ENCODE measurements around the gene KCNH2. TPM values are rescaled to one million over a fixed set of nuclear protein-coding genes. Genes with fewer than 3 reads are reported as not detected.
A peak's percentile ranks its signal among the peaks of the same experiment; 100 is the strongest.

Gene KCNH2
- total and polyA plus RNA-seq, 11 donors: 58.1 to 185 (median 104) TPM

- TF ChIP-seq POLR2A (IDR thresholded peaks at IDR 0.05) (no peak), CTCF (IDR thresholded peaks at IDR 0.05) (peak in 2 of 12 donors; percentile 6 to 12)
- DNase-seq (peak; percentile 61 to 85 (median 67)), ATAC-seq (peak in 3 of 4 donors; percentile 2 to 6 (median 5))
- H3K27me3 ChIP-seq: peaks cover 1 to 26% (median 10%) of the 10 kb centered on the region in 9 donors
- H3K4me3 ChIP-seq: peak overlapping the region in 10 of 12 donors; percentile 12 to 57 (median 38)
- intact Hi-C loops (cut with DNase I): loop anchor here in 1 of 10 donors (2.0 kb wide), 1 partner anchor 97 kb away; no protein-coding TSS in a partner anchor
- peaks cover 0 to 68% (median 27%) of the 10 kb centered on the region in 12 donors for H3K4me1 ChIP-seq
- WGBS, 4 donors: 37 to 54% (median 43%) methylated on average over 24 to 55 of the region's 55 CpGs
- peaks cover 0 to 6% (median 0%) of the 10 kb centered on the region in 9 donors for H3K36me3 ChIP-seq
- H3K9me3 ChIP-seq: no peaks in the 10 kb centered on the region
- H3K27ac ChIP-seq: peak overlapping the region in 1 of 12 donors; percentile 67
These were observed 35.8 kb upstream of the KCNH2 start for GRCh38 chr7:151013733-151014497.

GRCh38 chr7:151013356-151013732 is 35.2 kb upstream of the KCNH2 start:
- ATAC-seq: peak in 2 of 4 donors; percentile 7 to 12
- intact Hi-C loops (cut with DNase I): loop anchor here in 1 of 10 donors (2.0 kb wide), 1 partner anchor 97 kb away; no protein-coding TSS in a partner anchor
- TF ChIP-seq CTCF (IDR thresholded peaks at IDR 0.05): no peak
- no peak for TF ChIP-seq POLR2A (IDR thresholded peaks at IDR 0.05)
- Histone ChIP-seq H3K27ac (no peak overlapping the region), H3K4me1 (peaks cover 0 to 68% (median 27%) of the 10 kb centered on the region in 12 donors), H3K4me3 (peak overlapping the region in 10 of 12 donors; percentile 12 to 57 (median 38)), H3K9me3 (no peaks in the 10 kb centered on the region), H3K27me3 (peaks cover 0 to 22% (median 6%) of the 10 kb centered on the region in 9 donors), H3K36me3 (peaks cover 0 to 6% (median 0%) of the 10 kb centered on the region in 9 donors)
- 28 to 48% (median 32%) methylated on average over 21 to 26 of the region's 26 CpGs for WGBS, 4 donors
- no peak for DNase-seq

- intact Hi-C loops (cut with DNase I): loop anchor here in 1 of 10 donors (2.0 kb wide), 1 partner anchor 98 kb away; no protein-coding TSS in a partner anchor
- Histone ChIP-seq H3K27me3 (peaks cover 0 to 22% (median 2%) of the 10 kb centered on the region in 9 donors), H3K4me3 (peak overlapping the region in 7 of 12 donors; percentile 12 to 42 (median 27)), H3K4me1 (peaks cover 0 to 68% (median 27%) of the 10 kb centered on the region in 12 donors), H3K27ac (peak overlapping the region in 2 of 12 donors; percentile 13 to 29), H3K36me3 (peaks cover 0 to 6% (median 0%) of the 10 kb centered on the region in 9 donors), H3K9me3 (no peaks in the 10 kb centered on the region)
- DNase-seq (no peak), ATAC-seq (no peak)
- WGBS, 4 donors: 33 to 47% (median 40%) methylated on average over 17 to 23 of the region's 23 CpGs
- TF ChIP-seq POLR2A (IDR thresholded peaks at IDR 0.05) (no peak), CTCF (IDR thresholded peaks at IDR 0.05) (peak in 11 of 12 donors; percentile 14 to 56 (median 34))
These were observed 34.8 kb upstream of the KCNH2 start for GRCh38 chr7:151012911-151013347.
